ENCODE results near the gene FSD2. TPM values are rescaled to one million over a fixed set of nuclear protein-coding genes. Genes with fewer than 3 reads are reported as not detected.

FSD2 gene
- total and polyA plus RNA-seq, 10 of the 15 experiments (the other 5 are each of a cell fraction or from before 2014, with no cell fraction given), result under 0.01 to 0.39 (median 0.07) TPM; not detected in 3

DNA sequence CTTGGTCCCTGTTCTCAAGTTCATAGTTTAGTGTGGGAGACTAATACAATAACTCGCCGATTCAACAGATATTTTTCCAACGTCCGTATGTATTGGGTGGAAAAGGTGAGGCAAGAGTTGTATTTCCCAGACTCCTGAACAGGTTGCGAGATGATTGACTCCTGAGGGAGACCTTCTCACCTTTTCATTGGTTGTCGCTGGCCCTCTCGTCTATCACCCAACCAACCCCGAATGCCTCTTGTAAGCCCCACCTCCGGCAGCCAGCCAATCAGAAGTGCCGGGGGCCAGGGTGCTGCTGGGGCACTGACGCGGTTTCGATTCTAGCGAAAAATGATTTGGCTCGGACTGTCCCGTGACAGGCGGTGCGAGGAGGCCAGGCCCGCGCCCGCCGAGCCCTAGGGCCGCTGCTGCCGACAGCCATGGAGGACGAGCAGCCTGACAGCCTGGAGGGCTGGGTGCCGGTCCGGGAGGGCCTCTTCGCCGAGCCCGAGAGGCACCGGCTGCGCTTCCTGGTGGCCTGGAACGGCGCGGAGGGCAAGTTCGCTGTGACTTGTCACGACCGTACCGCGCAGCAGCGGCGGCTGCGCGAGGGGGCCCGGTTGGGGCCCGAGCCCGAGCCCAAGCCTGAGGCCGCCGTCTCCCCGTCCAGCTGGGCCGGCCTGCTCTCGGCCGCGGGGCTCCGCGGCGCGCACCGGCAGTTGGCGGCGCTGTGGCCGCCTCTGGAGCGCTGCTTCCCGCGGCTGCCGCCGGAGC lies 3.6 kb upstream of the FSD2 start, which contains the start of gene WHAMM (continued):
- TF ChIP-seq, protein P1, sequence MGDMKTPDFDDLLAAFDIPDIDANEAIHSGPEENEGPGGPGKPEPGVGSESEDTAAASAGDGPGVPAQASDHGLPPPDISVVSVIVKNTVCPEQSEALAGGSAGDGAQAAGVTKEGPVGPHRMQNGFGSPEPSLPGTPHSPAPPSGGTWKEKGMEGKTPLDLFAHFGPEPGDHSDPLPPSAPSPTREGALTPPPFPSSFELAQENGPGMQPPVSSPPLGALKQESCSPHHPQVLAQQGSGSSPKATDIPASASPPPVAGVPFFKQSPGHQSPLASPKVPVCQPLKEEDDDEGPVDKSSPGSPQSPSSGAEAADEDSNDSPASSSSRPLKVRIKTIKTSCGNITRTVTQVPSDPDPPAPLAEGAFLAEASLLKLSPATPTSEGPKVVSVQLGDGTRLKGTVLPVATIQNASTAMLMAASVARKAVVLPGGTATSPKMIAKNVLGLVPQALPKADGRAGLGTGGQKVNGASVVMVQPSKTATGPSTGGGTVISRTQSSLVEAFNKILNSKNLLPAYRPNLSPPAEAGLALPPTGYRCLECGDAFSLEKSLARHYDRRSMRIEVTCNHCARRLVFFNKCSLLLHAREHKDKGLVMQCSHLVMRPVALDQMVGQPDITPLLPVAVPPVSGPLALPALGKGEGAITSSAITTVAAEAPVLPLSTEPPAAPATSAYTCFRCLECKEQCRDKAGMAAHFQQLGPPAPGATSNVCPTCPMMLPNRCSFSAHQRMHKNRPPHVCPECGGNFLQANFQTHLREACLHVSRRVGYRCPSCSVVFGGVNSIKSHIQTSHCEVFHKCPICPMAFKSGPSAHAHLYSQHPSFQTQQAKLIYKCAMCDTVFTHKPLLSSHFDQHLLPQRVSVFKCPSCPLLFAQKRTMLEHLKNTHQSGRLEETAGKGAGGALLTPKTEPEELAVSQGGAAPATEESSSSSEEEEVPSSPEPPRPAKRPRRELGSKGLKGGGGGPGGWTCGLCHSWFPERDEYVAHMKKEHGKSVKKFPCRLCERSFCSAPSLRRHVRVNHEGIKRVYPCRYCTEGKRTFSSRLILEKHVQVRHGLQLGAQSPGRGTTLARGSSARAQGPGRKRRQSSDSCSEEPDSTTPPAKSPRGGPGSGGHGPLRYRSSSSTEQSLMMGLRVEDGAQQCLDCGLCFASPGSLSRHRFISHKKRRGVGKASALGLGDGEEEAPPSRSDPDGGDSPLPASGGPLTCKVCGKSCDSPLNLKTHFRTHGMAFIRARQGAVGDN (IDR thresholded peaks at IDR 0.05), result no peak; the same call in 1 of the 2 replicates
- TF ChIP-seq, protein P2, sequence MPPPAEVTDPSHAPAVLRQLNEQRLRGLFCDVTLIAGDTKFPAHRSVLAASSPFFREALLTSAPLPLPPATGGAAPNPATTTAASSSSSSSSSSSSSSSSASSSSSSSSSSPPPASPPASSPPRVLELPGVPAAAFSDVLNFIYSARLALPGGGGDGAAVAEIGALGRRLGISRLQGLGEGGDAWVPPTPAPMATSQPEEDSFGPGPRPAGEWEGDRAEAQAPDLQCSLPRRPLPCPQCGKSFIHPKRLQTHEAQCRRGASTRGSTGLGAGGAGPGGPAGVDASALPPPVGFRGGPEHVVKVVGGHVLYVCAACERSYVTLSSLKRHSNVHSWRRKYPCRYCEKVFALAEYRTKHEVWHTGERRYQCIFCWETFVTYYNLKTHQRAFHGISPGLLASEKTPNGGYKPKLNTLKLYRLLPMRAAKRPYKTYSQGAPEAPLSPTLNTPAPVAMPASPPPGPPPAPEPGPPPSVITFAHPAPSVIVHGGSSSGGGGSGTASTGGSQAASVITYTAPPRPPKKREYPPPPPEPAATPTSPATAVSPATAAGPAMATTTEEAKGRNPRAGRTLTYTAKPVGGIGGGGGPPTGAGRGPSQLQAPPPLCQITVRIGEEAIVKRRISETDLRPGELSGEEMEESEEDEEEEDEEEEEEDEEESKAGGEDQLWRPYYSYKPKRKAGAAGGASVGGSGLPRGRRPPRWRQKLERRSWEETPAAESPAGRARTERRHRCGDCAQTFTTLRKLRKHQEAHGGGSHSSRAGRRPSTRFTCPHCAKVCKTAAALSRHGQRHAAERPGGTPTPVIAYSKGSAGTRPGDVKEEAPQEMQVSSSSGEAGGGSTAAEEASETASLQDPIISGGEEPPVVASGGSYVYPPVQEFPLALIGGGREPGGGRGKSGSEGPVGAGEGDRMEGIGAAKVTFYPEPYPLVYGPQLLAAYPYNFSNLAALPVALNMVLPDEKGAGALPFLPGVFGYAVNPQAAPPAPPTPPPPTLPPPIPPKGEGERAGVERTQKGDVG (CRISPR knock-in tag; IDR thresholded peaks at IDR 0.05), result no peak
- TF ChIP-seq SRF (IDR thresholded peaks at IDR 0.05; ENCODE audit: low read depth in 2 of 2, low read length in 2 of 2), result no peak

Data from GM12878 (cell line).